Measurements from ENCODE around the gene GAS7.
"Not testable (repeated sequence)": the region's sequence is repeated elsewhere in the genome, so short reads cannot be mapped to it uniquely, and the experiment has no call there.

Gene GAS7

DNA sequence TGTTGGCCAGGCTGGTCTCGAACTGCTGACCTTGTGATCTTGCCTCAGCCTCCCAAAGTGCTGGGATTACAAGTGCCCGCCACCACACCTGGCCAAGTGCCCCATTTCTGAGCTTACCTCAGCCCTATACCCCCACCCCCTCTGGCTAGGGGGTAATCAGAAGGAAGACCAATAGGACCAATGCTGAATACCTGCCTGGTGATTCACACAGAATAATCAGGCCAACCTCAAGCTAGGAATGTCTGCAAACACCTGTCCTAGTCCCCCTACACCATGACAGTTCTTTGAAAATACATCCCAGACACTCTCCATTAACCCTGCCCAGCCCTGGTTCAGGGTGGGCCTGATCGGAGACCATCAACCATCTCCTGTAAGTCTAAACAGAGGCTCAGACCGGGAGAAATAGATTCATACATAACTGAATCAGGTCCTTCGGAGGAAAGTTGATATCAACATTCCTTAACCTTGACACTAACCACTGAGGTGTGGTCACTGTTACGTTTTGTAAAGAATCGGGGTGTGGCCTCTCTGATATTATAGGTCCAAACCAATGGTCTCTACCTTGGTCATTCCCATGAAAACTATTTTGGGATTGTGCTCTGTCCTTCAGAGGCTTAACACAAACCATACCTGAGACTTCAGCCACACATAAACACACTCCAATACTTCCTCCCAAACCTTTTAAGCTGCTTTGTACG is 130.8 kb downstream of the GAS7 start:
- DNase-seq, result no peak

DNA sequence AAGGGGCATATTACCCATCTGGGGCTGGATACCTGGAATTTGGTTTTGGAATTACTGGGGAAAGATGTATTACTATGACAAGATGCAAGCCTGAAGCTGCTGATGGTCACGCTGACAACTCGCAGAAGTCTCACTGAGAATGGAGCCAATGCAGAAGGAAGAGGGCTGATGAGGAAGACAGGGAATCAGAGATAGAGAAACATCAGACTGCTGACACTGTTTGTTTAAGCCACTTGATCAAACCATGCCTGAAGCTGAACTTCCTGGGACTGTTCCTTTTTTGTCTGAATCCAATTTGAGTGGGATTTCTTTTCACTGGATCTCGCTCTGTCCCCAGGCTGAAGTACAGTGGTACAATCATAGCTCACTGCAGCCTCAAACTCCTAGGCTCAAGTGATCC is 133.9 kb downstream of the GAS7 start:
- DNase-seq, result no peak

DNA sequence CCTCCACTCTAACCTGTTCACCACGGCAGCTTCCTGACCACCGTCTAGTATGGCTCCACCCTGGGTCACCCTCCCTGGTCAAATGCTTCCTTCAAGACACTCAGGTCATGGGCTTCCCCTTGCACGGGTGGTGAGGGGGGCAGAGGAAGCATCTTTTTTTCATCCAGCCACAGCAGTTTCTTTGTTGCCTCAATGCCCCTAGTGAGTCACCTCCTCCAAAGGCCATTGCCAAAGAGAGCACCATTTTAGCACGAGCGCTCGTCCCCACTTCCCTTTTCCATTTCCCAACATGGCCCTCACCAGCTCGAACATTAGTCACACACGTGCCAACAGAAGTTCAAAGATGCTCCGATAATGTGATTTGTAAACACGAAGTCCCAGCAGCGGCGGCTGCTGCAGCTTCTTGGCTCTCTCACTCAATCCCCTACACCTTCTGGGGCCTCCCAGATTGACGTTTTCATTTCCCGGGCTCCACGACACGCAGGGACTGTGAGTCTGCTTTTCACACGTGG is 134.6 kb downstream of the GAS7 start:
- no peak for DNase-seq

DNA sequence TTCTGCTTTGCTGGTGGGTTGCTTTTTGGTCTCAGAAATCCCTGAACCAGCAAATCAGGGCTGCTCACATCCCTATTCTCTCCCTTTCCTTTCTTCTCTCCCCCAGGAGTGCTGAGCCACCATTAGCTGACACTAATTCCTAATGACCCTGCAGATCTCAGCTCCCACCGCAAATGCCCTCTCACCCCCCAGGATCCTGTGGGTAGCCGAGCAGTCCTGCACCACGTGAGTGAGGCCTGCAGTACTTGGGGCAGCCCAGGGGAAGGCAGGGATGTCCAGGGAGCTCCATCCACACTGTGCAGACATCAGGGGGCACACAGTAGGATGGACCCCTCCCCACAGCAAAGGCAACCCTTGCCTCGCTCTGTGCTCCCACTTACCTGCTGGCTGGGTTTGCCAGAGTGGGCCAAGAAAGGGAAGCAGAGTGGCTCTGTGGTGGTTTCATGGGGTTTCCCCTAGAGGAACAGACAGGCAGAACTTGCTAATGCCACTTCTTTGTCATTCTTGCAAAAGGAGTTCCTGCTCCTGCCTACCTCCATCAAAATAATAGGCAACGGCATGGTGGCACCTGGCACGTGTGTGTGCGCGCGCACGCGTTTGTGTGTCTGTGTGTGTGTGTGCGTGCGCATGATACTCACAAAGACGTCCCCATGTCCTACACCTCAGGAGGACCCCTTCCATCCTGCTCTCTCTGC is 135.6 kb downstream of the GAS7 start:
- no peak for DNase-seq

DNA sequence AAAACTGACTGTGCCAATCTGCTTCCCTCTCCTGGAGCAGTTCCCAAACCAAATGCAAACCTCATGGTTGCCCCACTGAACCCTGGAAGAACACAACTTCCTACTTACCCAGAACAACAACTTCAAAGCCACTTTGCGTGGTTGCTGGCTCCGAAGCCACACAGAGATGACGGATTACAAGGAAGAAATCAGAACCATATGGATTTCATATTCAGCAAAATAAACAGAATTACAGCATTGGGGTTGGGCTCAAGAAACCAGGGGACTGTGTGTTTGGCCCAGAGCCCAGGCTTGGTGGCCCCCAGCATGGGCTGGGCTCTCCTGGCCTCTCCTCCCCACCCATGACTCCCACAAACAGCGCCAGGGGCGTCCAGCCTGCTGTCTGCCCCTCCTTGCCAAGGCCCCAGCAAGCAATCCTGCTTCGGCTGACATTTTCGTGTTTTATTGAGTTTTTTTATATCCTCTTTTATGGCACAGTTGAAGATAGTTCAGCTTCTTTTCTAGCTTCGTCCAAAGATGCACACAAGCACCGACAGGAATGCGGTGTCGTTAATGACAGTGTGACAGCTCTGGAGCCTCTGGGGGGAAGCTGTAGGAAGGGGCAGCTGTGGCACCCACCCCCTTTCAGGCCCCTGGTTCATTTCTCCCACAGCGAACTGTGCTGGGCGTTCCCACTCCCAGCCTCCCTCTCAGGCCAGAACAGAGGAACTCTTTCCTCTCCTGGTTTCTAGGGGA is 137.1 kb downstream of the GAS7 start:
- DNase-seq, result no peak

DNA sequence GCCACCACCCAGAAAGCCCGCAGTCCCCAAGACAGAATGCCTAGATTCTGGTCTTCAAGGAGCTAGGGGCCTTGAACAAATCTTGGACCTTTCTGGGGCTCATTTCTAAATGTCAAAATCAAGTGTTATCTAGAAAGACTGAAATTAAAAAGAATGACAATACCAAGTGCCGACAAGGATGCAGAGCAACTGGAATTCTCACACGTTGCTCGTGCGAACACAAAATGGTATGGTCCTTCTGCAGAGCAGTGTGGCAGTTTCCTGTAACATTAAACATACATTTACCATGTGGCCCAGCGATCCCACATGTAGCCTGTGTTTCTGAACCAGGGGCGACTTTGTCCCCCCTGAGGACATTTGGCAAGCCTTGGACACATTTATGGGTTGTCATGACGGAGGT is 137.9 kb downstream of the GAS7 start:
- DNase-seq, result no peak

DNA sequence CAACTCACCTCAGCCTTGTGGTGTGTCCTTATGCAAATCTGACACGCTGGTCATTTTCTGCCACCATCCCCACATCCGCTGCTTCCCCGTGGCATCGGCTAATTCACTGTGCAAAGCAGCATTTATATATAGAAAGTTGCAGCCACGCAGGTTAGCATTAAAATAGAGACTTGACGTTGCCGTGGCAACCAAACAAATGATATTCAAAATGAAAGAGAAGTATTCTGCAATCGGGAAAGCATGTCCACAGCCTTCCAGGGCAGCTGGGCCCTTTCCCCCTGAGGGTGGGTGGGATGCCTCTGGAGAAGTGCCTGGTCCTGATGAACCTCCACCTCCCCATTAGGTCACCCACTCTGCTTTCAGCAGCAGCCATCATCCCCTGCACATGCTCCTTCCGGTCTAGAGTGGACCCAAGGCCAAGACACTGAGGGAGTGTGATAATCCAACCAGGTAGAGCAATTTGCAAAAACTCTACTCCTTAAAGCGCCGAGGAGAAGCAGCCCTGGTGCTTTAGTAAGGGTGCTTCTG is 138.7 kb downstream of the GAS7 start:
- DNase-seq, result no peak

DNA sequence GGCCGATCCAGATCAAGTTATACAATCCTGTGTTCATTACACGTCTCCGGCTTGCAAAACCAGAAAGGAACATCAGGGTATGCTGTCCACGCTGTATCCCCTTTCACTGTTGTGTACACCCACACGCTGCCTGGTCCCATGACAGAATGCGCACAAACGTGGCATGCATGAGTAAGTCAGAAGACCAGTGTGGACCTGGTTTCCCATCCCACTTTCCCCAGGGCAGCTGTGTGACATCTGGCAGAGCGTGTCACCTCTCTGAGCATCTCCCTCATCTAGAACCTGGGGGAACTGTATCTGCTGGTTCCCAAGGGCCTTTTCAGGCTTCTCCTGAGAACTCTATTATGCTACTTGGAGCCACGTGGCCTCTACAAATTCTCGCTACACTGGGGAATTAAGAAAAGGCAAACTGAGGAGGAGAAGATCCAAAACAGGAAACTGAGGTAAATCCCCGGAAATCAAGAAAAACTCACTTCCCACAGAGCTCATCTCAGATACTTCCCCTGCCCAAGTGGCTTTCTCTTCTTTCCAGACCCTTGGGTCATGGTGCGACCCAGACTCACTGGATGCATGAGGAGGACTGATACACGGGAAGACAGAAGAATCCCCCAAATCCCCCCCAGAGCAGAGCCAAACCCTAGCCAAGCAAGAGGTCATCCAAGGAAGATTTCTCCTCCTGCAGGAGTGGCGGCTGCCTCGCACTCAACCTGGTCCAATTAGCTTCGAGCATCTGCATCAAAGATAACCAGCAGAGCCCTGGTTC is 139.3 kb downstream of the GAS7 start:
- no peak for DNase-seq

DNA sequence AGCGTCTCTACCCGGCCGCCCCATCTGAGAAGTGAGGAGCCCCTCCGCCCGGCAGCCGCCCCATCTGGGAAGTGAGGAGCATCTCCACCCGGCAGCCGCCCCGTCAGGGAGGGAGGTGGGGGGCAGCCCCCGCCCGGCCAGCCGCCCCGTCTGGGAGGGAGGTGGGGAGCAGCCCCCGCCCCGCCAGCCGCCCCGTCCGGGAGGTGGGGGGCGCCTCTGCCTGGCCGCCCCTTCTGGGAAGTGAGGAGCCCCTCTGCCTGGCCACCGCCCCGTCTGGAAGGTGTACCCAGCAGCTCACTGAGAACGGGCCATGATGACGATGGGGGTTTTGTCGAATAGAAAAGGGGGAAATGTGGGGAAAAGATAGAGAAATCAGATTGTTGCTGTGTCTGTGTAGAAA is 140.9 kb downstream of the GAS7 start:
- not testable (repeated sequence) for DNase-seq

DNA sequence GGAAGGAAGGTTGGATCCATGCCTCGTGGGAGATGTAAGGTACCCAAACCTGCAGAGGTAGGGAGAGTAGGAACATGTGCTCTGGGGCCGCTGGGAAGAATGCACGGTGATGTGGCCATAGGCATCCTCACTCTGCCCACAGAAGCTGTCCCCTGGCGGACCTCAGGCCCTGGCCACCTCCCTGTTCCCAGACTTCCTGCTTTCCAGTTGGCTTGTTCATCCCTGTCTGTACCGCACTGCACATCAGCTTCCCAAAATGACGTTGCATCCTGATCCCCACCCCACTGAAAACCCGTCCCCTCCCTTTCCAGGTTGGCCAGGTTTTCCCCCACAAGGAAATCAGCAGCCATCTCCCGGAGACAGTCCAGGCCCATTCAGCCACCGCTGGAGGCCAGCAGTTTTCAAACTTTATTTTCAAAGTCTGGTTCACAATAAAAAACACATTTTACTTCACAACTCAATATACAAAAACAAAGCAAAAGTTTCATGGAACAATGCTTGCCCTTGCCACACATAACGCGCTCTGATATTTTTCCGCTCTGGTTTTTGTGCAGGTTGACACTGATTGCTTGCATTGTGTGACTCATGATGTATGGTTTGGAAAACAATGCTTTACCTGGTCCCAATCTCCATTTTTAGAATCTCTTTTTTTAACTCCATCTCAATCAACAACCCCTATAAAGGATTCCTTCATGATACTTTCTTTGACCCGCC is 143.0 kb downstream of the GAS7 start:
- DNase-seq, result no peak

DNA sequence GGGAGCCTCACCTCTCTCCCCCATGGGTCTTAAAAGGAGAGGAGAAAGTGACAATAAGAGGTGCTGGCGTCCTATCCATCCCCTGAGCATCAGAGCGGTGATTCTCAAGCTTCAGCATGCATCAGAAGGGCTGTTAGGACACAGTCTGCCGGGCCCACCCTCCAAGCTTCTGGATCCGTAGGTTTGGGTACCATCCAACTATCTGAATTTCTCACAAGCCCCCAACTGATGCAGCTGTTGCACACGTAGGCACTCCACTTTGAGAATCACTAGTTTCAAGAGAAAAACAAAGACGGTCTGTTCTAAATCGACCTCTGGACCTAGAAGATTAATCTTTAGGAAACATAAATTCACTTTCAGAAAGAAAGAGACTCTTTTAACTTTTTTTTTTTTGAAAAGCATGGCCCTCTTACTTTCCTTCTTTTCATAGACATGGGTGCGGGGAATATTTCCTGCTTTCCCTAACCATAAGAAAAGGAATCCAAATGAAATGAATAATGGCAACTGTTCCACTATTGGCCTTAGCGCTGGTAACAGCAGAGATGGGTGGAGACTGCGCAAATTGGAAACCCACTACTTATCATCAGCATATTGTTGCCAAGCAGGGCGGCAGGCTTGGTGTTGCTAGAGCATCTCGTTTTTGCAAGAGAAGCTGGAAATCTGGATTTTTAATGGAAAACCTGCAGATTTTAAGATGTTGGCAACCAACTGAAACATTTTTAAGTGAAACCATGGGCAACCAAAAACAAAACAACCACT is 144.4 kb downstream of the GAS7 start:
- no peak for DNase-seq

DNA sequence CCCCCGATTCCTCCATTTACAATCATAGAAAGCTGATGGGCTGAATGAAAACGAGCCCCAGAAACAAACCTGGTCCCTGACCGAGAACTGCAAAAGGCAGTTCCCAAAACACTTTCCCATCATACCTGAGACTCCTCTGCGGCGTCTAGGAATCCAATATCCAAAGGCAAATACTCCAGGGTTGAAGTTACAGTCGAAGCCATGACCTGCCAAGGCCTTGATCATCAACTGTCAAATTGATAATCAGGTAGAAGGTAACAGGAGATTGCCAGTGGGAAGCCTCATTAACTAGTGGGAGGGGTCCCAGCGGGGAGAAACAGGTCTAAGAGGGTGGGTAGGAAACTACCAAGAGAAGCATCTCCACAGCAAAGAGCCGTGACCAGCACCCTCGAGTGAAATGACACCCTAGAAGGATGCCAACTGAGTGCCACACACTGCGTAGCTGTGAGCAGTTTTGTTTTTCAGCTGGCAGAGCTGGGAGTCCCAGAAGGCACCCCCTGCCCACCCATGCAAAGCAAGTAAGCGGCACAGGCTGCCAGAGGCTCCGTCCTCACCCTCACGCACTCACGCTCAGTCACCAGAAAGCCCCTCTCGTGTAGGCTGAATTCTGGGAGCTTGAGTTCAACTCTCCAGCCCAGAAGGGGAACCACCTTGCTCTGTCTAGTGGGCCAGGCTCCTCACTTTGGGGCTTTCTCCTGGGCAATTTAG is 146.1 kb downstream of the GAS7 start:
- DNase-seq, result no peak

DNA sequence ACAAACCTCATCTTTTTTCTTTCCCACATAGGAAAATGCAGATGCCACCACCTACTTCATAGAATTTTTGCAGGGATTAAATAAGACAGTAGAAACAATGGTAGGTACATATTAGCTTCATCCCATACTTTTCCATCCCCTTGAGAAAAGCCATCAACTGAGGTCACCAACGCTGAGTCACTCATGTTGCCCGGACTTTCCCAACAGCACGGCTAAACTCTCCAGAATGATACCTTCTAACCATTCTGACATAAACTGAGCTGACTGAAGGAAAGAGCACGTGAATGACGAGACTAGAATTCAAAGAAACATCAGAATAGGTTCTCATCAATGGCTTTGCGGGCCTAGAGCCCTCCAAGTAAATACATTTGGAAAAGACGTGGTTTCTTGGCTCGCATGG is 147.3 kb downstream of the GAS7 start:
- DNase-seq, result no peak

DNA sequence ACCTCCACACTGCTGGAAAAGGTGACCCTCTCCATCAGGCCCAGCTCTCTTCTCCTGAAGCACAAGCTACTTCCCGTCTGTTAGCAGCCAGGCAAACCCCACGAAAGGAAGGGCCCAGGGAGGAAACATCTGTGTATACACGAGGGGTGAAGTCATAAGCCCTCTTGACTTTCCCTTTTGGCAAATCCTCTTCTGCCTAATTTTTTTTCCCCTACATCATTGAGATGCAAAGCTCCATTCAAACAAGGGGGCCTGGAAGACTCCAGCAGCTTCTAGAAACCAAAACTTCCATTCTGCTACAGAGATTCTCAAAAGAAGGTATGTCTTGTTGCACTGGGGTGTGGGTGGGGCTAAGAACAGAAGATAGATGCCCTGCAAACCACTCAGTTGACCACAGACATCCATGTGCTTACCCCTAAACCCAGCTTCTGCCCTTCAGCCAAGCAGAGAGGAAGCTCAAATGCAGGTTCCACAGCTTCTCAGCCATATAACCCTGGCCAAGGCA is 147.8 kb downstream of the GAS7 start:
- DNase-seq, result no peak

DNA sequence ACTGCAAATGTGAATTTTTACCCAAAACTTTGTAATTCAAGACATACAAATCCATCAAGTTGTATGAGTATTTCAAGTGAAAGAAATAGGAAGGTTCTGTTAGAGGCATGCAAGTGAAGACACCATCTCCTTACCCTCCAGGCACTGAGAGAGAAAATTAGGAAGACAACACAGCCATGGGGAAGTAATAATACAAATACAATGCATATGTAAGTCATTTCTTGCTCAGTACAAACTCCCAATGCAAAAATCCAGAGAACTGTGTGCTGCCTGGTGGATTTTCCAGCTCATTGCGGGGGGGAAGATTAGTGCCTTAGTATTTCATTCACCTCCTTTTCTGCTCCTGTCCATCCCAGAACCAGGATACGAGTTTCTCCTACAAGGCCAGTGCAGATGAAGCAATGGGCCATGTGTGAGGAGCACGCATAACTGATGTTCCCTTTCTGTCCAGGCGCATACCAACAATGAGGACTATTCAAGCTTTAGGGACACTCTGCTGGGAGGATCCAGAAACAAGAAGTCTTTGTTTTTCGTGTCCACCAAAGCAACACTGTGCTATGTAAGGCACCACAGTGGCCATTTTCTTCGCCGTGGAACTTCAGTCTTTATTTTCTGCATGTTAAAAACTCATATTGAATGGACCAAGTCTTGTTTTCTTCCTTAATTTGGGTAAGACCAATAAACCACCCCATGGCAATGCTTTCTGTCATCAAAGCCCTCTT is 149.6 kb downstream of the GAS7 start:
- DNase-seq, result no peak

DNA sequence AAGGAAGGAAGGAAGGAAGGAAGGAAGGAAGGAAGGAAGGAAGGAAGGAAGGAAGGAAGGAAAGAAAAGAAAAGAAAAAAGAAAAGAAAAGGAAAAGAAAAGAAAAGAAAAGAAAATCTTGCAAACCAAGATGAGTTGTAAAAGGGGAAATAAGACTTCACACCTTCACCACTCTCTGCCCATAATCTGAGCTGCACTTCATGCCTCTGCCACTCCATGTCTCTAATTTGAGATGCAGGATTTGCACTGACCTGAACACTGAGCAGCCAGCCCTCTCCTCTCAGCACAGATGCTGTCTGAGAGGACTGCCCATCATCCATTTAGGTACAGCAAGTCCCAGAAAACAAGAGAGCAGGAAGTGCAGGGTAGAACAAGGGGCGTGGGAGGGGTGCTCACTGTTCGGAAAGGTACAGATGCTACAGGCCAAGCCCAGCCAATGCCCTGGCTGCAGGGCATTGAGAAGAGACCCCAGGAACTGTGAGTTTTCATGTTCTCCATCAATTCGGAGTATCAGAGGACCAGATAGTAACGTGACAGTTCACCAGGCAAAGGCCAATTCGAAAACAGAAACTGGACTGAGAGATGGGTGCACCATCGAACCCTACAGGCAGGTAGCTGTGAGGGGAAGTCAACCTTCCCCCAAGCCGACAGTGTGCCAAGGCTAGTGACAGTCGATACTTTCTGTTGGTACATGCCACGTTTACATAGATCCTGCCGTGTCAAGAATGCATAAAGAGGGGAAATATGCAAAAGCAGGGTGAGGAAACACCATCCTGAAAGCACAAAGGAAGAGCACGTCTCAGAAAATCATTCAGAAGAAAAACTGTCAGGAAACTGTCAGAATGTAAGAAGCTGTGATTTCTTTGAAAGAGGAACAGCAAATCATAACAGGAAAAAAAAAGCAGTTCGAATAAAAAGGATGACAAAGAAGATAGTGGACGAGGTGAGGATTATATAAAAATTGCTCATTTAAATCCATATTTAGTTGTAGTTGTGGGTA is 151.3 kb downstream of the GAS7 start:
- no peak for DNase-seq

DNA sequence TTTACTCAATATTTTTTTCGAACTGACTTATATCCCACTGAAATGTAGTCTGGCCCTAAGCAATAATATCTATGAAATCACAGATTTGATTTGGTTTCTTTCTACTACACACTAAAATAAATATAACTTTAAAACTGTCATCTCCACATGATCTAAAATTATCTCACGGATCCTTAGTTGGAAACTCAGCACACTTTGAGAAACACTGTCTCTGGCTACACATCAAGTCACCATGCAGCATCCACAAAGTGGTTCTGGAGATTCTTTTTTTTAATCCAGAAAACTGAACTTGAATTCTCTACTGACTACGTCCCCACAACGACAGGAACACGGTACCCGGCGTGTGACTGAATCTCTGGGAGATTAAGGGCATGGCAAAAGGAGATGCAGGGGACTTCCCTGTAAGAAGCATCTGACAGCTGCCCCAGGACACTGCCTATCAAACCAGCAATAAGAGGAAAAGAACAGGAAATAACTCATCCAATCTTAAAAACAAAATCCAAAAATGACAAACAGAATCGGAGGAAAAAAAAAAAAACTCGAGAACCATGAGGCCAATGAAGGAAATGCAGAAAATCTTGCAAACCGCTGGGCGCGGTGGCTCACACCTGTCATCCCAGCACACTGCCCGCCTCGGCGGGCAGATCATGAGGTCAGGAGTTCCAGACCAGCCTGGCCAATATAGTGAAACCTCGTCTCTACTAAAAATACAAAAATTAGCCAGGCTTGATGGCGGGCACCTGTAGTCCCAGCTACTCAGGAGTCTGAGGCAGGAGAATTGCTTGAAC is 152.3 kb downstream of the GAS7 start:
- no peak for DNase-seq

Measured in NCI-H1092 (cell line).